ENCODE results near the gene CFAP126.
"Not testable (repeated sequence)": the region's sequence is repeated elsewhere in the genome, so short reads cannot be mapped to it uniquely, and the experiment has no call there.

The CFAP126 gene

GRCh38 chr1:161404051-161404597 is 36.4 kb upstream of the CFAP126 start:
- H3K36me3 ChIP-seq (ENCODE audit: control insufficient read depth, insufficient read depth, low read length): no peaks in the 10 kb centered on the region
- no peak for TF ChIP-seq CTCF (IDR thresholded peaks at IDR 0.05; ENCODE audit: insufficient read depth, low read length, poor library complexity, severe bottlenecking)
- no peak for DNase-seq (ENCODE audit: extremely low read depth, insufficient read length)
- no peak overlapping the region for H3K4me3 ChIP-seq (replicated peaks; ENCODE audit: low read depth, low read length)
- H3K27me3 ChIP-seq (replicated peaks; ENCODE audit: control insufficient read depth, insufficient read depth, low read length): no peaks in the 10 kb centered on the region

GRCh38 chr1:161402446-161402845 is 34.8 kb upstream of the CFAP126 start:
- TF ChIP-seq CTCF (IDR thresholded peaks at IDR 0.05; ENCODE audit: insufficient read depth, low read length, poor library complexity, severe bottlenecking): no peak
- Histone ChIP-seq H3K27me3 (replicated peaks; ENCODE audit: control insufficient read depth, insufficient read depth, low read length) (no peaks in the 10 kb centered on the region), H3K4me3 (replicated peaks; ENCODE audit: low read depth, low read length) (no peak overlapping the region), H3K36me3 (ENCODE audit: control insufficient read depth, insufficient read depth, low read length) (no peaks in the 10 kb centered on the region)
- no peak for DNase-seq (ENCODE audit: extremely low read depth, insufficient read length)

GRCh38 chr1:161399257-161399998 is 31.8 kb upstream of the CFAP126 start:
- Histone ChIP-seq H3K4me3 (replicated peaks; ENCODE audit: low read depth, low read length) (peak overlapping the region; percentile 70), H3K36me3 (ENCODE audit: control insufficient read depth, insufficient read depth, low read length) (no peaks in the 10 kb centered on the region), H3K27me3 (replicated peaks; ENCODE audit: control insufficient read depth, insufficient read depth, low read length) (no peaks in the 10 kb centered on the region)
- TF ChIP-seq CTCF (IDR thresholded peaks at IDR 0.05; ENCODE audit: insufficient read depth, low read length, poor library complexity, severe bottlenecking): peak; percentile 60
- DNase-seq (ENCODE audit: extremely low read depth, insufficient read length): peak; percentile 94

- TF ChIP-seq CTCF (IDR thresholded peaks at IDR 0.05; ENCODE audit: insufficient read depth, low read length, poor library complexity, severe bottlenecking): no peak
Measured at GRCh38 chr1:161398900-161399256, 31.2 kb upstream of the CFAP126 start.

GRCh38 chr1:161397038-161397437 is 29.4 kb upstream of the CFAP126 start:
- H3K36me3 ChIP-seq (ENCODE audit: control insufficient read depth, insufficient read depth, low read length); DNase-seq (ENCODE audit: extremely low read depth, insufficient read length); H3K27me3 ChIP-seq (replicated peaks; ENCODE audit: control insufficient read depth, insufficient read depth, low read length); H3K4me3 ChIP-seq (replicated peaks; ENCODE audit: low read depth, low read length): not testable (repeated sequence)

More at GRCh38 chr1:161398900-161399256, 31.2 kb upstream of the CFAP126 start:
- Histone ChIP-seq H3K36me3 (ENCODE audit: control insufficient read depth, insufficient read depth, low read length) (no peaks in the 10 kb centered on the region), H3K27me3 (replicated peaks; ENCODE audit: control insufficient read depth, insufficient read depth, low read length) (no peaks in the 10 kb centered on the region), H3K4me3 (replicated peaks; ENCODE audit: low read depth, low read length) (peak overlapping the region; percentile 70)
- no peak for DNase-seq (ENCODE audit: extremely low read depth, insufficient read length)

GRCh38 chr1:161393151-161393550 is 25.5 kb upstream of the CFAP126 start:
- no peaks in the 10 kb centered on the region for H3K27me3 ChIP-seq (replicated peaks; ENCODE audit: control insufficient read depth, insufficient read depth, low read length)
- no peak for TF ChIP-seq CTCF (IDR thresholded peaks at IDR 0.05; ENCODE audit: insufficient read depth, low read length, poor library complexity, severe bottlenecking)
- no peak overlapping the region for H3K4me3 ChIP-seq (replicated peaks; ENCODE audit: low read depth, low read length)
- no peaks in the 10 kb centered on the region for H3K36me3 ChIP-seq (ENCODE audit: control insufficient read depth, insufficient read depth, low read length)
- no peak for DNase-seq (ENCODE audit: extremely low read depth, insufficient read length)

Data from GM06990 (cell line).